Measurements from ENCODE around the gene PTPN23.

The PTPN23 gene

GRCh38 chr3:47427866-47428265 lies 47.0 kb downstream of the PTPN23 start:
- Histone ChIP-seq H3K27ac (ENCODE audit: low read length) (no peak overlapping the region), H3K79me2 (ENCODE audit: low read length) (no peaks in the 10 kb centered on the region), H3K4me3 (ENCODE audit: low read length) (no peak overlapping the region), H2AFZ (ENCODE audit: low read length) (no peak overlapping the region), H3K9me3 (replicated peaks; ENCODE audit: insufficient read depth, low read length) (no peaks in the 10 kb centered on the region), H3K36me3 (replicated peaks; ENCODE audit: insufficient read depth, low read length) (no peaks in the 10 kb centered on the region), H3K4me1 (ENCODE audit: low read length) (no peaks in the 10 kb centered on the region), H3K9ac (ENCODE audit: low read length) (no peak overlapping the region), H3F3A (ENCODE audit: insufficient read depth, low read length) (no peaks in the 10 kb centered on the region), H3K9me2 (replicated peaks; ENCODE audit: insufficient read depth, low read length) (no peaks in the 10 kb centered on the region), H4K20me1 (ENCODE audit: insufficient read depth, low read length) (no peaks in the 10 kb centered on the region), H3K4me2 (ENCODE audit: low read depth, low read length) (no peak overlapping the region), H3K27me3 (replicated peaks; ENCODE audit: insufficient read depth, low read length) (no peaks in the 10 kb centered on the region)
- TF ChIP-seq CTCF (IDR thresholded peaks at IDR 0.05; ENCODE audit: low read length), result no peak
- no peak for DNase-seq

GRCh38 chr3:47428662-47429061 lies 47.8 kb downstream of the PTPN23 start:
- Histone ChIP-seq H3K4me1 (ENCODE audit: low read length) (no peaks in the 10 kb centered on the region), H3K27ac (ENCODE audit: low read length) (no peak overlapping the region), H3F3A (ENCODE audit: insufficient read depth, low read length) (no peaks in the 10 kb centered on the region), H3K79me2 (ENCODE audit: low read length) (no peaks in the 10 kb centered on the region), H3K9me3 (replicated peaks; ENCODE audit: insufficient read depth, low read length) (no peaks in the 10 kb centered on the region), H3K36me3 (replicated peaks; ENCODE audit: insufficient read depth, low read length) (no peaks in the 10 kb centered on the region), H4K20me1 (ENCODE audit: insufficient read depth, low read length) (no peaks in the 10 kb centered on the region), H3K9ac (ENCODE audit: low read length) (no peak overlapping the region), H3K4me2 (ENCODE audit: low read depth, low read length) (no peak overlapping the region), H2AFZ (ENCODE audit: low read length) (no peak overlapping the region), H3K9me2 (replicated peaks; ENCODE audit: insufficient read depth, low read length) (no peaks in the 10 kb centered on the region), H3K4me3 (ENCODE audit: low read length) (no peak overlapping the region), H3K27me3 (replicated peaks; ENCODE audit: insufficient read depth, low read length) (no peaks in the 10 kb centered on the region)
- TF ChIP-seq EZH2 (optimal IDR thresholded peaks at IDR 0.05; ENCODE audit: low read depth, low read length) (no peak), CTCF (IDR thresholded peaks at IDR 0.05; ENCODE audit: low read length) (no peak), EZH2phosphoT487 (IDR thresholded peaks at IDR 0.05; ENCODE audit: low read length) (no peak)
- DNase-seq, result no peak

GRCh38 chr3:47429476-47430270 lies 48.9 kb downstream of the PTPN23 start:
- Histone ChIP-seq H3K4me1 (ENCODE audit: low read length) (0 out of 2 replicates have a peak, but pooled peaks cover 3% of the 10 kb centered on the region), H2AFZ (ENCODE audit: low read length) (no peak overlapping the region), H4K20me1 (ENCODE audit: insufficient read depth, low read length) (no peaks in the 10 kb centered on the region), H3K79me2 (ENCODE audit: low read length) (no peaks in the 10 kb centered on the region), H3K4me3 (ENCODE audit: low read length) (no peak overlapping the region), H3K27ac (ENCODE audit: low read length) (no peak overlapping the region), H3K9ac (ENCODE audit: low read length) (no peak overlapping the region), H3K9me2 (replicated peaks; ENCODE audit: insufficient read depth, low read length) (no peaks in the 10 kb centered on the region), H3K9me3 (replicated peaks; ENCODE audit: insufficient read depth, low read length) (no peaks in the 10 kb centered on the region), H3K27me3 (replicated peaks; ENCODE audit: insufficient read depth, low read length) (no peaks in the 10 kb centered on the region), H3F3A (ENCODE audit: insufficient read depth, low read length) (no peaks in the 10 kb centered on the region), H3K4me2 (ENCODE audit: low read depth, low read length) (no peak overlapping the region), H3K36me3 (replicated peaks; ENCODE audit: insufficient read depth, low read length) (no peaks in the 10 kb centered on the region)
- DNase-seq, result no peak
- TF ChIP-seq EZH2phosphoT487 (IDR thresholded peaks at IDR 0.05; ENCODE audit: low read length) (no peak), EZH2 (optimal IDR thresholded peaks at IDR 0.05; ENCODE audit: low read depth, low read length) (no peak), CTCF (IDR thresholded peaks at IDR 0.05; ENCODE audit: low read length) (no peak)
